Measurements from ENCODE around the gene STK32B. TPM values are rescaled to one million over a fixed set of nuclear protein-coding genes. Genes with fewer than 3 reads are reported as not detected.

STK32B gene
- total and polyA plus RNA-seq, 3 donors from 2014 or later, result 17.5 to 29.7 (median 22.6) TPM

DNA sequence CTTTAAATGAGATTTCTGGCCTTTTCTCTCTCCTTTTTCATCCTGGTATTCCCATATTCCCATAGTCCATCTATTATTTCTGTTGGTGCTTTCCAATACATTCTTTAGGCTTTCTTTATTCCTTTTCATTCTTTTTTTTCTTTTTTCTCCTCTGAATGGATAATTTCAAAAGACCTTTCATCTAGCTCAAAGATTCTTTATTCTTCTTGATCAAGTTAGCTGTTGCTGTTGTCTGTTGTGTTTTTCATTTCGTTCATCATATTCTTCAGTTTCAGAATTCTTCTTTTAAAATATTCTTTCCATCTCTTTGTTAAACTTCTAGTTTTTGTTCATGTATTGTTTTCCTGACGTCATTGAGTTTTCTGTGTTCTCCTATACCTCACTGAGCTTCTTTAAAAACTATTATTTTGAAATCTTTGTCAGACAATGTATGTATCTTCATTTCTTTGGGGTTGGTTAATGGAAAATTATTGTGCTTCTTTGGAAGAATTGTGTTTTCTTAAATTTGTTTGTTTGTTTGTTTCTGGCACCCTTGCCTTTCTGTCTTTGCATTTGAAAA, 30.2 kb downstream of the STK32B start:
- no peak for DNase-seq
- Histone ChIP-seq H3K27ac (no peak overlapping the region), H3K27me3 (no peaks in the 10 kb centered on the region), H3K4me3 (no peak overlapping the region), H3K36me3 (ENCODE audit: low read depth, missing control alignments) (no peaks in the 10 kb centered on the region), H3K4me1 (no peaks in the 10 kb centered on the region), H3K9me3 (no peaks in the 10 kb centered on the region)
- intact Hi-C loops (cut with DNase I; ENCODE audit: low total_unique reads), result no loop called here
- WGBS, 2 donors, result 87 to 90% methylated on average over 2 of the region's 2 CpGs
- TF ChIP-seq CTCF (IDR thresholded peaks at IDR 0.05) (no peak), POLR2A (IDR thresholded peaks at IDR 0.05) (no peak)

DNA sequence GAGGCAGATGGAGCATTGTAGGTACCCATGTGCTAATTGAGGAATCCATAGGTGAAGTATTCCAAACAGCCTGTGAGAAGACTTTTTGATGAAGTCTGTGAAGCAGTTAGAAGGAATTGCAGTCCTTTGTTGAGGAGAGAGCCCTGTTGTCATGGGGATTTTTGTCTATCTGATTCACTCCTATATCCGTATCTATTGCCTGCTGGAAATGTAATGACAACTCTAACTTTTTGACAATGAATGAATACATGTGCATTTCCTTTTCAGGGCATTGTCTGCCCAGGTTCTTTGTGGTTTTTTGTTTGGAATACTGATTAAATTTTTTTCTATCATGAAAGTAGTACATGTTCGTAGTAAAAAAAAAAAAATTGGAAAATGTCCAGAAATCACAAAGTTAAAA, 31.1 kb downstream of the STK32B start:
- Histone ChIP-seq H3K27ac (no peak overlapping the region), H3K36me3 (ENCODE audit: low read depth, missing control alignments) (no peaks in the 10 kb centered on the region), H3K9me3 (no peaks in the 10 kb centered on the region), H3K4me1 (no peaks in the 10 kb centered on the region), H3K27me3 (no peaks in the 10 kb centered on the region), H3K4me3 (no peak overlapping the region)
- TF ChIP-seq POLR2A (IDR thresholded peaks at IDR 0.05), result no peak
- TF ChIP-seq CTCF (IDR thresholded peaks at IDR 0.05), result no peak
- 72 to 75% methylated on average over 2 of the region's 2 CpGs for WGBS, 2 donors
- DNase-seq, result no peak
- intact Hi-C loops (cut with DNase I; ENCODE audit: low total_unique reads), result no loop called here

GRCh38 chr4:5084911-5085475, 33.7 kb downstream of the STK32B start:
- intact Hi-C loops (cut with DNase I; ENCODE audit: low total_unique reads), result no loop called here
- DNase-seq, result no peak
- 72 to 76% methylated on average over 3 of the region's 3 CpGs for WGBS, 2 donors

GRCh38 chr4:5086535-5086934, 35.3 kb downstream of the STK32B start:
- H3K4me3 ChIP-seq, result no peak overlapping the region
- H3K27me3 ChIP-seq, result no peaks in the 10 kb centered on the region
- WGBS, 2 donors, result 85 to 91% methylated on average over 1 of the region's 1 CpG
- no peaks in the 10 kb centered on the region for H3K9me3 ChIP-seq
- DNase-seq, result no peak
- TF ChIP-seq POLR2A (IDR thresholded peaks at IDR 0.05) (no peak), CTCF (IDR thresholded peaks at IDR 0.05) (no peak)
- no peaks in the 10 kb centered on the region for H3K36me3 ChIP-seq (ENCODE audit: low read depth, missing control alignments)
- H3K4me1 ChIP-seq, result no peaks in the 10 kb centered on the region
- intact Hi-C loops (cut with DNase I; ENCODE audit: low total_unique reads), result no loop called here
- no peak overlapping the region for H3K27ac ChIP-seq

More at GRCh38 chr4:5084911-5085475, 33.7 kb downstream of the STK32B start:
- Histone ChIP-seq H3K9me3 (no peaks in the 10 kb centered on the region), H3K4me3 (no peak overlapping the region), H3K4me1 (no peaks in the 10 kb centered on the region), H3K27ac (no peak overlapping the region), H3K27me3 (no peaks in the 10 kb centered on the region), H3K36me3 (ENCODE audit: low read depth, missing control alignments) (no peaks in the 10 kb centered on the region)
- TF ChIP-seq POLR2A (IDR thresholded peaks at IDR 0.05), result no peak
- no peak for TF ChIP-seq CTCF (IDR thresholded peaks at IDR 0.05)

DNA sequence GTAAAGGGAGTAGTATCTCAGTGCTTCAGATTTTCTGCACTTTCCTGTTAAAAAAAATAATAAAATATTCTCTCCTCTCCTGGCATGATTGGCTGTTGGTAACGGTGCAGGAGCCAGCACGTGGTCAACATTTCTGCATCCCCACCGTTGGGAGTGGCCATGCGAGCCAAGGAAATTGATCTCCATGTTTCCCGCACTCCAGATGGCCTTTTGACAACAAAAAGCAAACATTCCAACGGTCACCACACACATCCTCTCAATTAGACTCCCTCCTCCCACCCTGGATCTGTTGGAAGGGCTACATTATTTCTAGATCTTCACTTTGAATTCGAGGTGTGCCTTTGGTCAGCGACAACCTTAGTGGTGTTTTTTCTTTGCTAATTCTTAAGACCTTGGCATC, 45.0 kb downstream of the STK32B start:
- no peaks in the 10 kb centered on the region for H3K4me1 ChIP-seq
- 67 to 75% methylated on average over 8 of the region's 8 CpGs for WGBS, 2 donors
- intact Hi-C loops (cut with DNase I; ENCODE audit: low total_unique reads), result no loop called here
- H3K27ac ChIP-seq, result no peak overlapping the region
- no peaks in the 10 kb centered on the region for H3K9me3 ChIP-seq
- H3K36me3 ChIP-seq (ENCODE audit: low read depth, missing control alignments), result no peaks in the 10 kb centered on the region
- DNase-seq, result no peak
- TF ChIP-seq POLR2A (IDR thresholded peaks at IDR 0.05) (no peak), CTCF (IDR thresholded peaks at IDR 0.05) (no peak)
- no peak overlapping the region for H3K4me3 ChIP-seq
- no peaks in the 10 kb centered on the region for H3K27me3 ChIP-seq
